ENCODE data around the gene TUBB3. TPM values are rescaled to one million over a fixed set of nuclear protein-coding genes. Genes with fewer than 3 reads are reported as not detected.
"Not testable (repeated sequence)": the region's sequence is repeated elsewhere in the genome, so short reads cannot be mapped to it uniquely, and the experiment has no call there.

TUBB3 gene
- total and polyA plus RNA-seq, 2 experiments from 2014 or later, result 4.6 to 7.5 TPM

DNA sequence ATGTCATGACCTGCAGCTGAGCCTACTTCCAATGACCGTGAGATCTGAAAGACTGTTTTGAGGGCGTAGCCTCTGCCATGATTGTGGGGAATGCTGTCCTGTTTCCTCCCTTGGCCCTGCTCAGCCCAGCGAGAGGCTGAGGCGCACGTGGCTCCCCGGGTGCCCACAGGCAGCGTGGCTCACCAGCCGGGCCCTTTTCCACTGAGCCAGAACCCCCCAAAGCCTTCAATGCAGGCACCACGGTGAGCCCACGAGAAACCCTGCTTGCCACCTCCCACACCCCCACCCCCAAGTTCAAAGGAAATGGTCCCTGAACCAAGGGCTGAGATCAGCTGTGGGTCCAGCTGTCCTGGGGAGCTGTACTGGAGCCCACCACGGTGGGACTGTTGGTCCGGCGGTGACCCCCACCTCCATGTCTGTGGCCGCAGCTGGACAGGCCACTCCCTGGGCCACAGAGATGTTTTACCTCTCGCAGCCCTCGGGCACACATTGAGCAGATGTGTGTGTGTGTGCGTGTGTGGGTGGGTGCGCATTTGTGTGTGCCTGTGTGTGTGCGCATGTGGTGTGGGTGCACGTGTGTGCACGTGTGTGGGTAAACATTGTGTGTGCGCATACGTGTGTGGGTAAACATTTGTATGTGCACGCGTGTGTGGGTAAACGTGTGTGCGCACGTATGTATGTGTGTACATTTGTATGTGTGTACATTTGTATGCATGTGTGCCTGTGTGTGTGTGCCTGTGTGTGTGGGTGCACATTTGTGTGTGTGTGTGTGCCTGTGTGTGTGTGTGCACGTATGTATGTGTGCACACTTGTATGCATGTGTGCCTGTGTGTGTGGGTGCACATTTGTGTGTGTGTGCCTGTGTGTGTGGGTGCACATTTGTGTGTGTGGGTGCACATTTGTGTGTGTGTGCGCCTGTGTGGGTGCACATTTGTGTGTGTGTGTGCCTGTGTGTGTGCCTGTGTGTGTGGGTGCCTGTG, 9.4 kb upstream of the TUBB3 start:
- Histone ChIP-seq H3K27me3 (no peaks in the 10 kb centered on the region), H3K36me3 (peaks cover 5% of the 10 kb centered on the region), H3K4me3 (no peak overlapping the region), H3K27ac (no peak overlapping the region), H3K9me3 (ENCODE audit: low read depth) (no peaks in the 10 kb centered on the region), H3K4me1 (ENCODE audit: low read depth) (no peaks in the 10 kb centered on the region)
- TF ChIP-seq, protein P1, sequence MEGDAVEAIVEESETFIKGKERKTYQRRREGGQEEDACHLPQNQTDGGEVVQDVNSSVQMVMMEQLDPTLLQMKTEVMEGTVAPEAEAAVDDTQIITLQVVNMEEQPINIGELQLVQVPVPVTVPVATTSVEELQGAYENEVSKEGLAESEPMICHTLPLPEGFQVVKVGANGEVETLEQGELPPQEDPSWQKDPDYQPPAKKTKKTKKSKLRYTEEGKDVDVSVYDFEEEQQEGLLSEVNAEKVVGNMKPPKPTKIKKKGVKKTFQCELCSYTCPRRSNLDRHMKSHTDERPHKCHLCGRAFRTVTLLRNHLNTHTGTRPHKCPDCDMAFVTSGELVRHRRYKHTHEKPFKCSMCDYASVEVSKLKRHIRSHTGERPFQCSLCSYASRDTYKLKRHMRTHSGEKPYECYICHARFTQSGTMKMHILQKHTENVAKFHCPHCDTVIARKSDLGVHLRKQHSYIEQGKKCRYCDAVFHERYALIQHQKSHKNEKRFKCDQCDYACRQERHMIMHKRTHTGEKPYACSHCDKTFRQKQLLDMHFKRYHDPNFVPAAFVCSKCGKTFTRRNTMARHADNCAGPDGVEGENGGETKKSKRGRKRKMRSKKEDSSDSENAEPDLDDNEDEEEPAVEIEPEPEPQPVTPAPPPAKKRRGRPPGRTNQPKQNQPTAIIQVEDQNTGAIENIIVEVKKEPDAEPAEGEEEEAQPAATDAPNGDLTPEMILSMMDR (IDR thresholded peaks at IDR 0.05; ENCODE audit: low read depth, low read length), result no peak
- no peak for DNase-seq (ENCODE audit: low read depth in 1 of 2, low spot score in 1 of 2)

- H3K9me3 ChIP-seq (ENCODE audit: low read depth); H3K27me3 ChIP-seq; H3K4me1 ChIP-seq (ENCODE audit: low read depth); DNase-seq (ENCODE audit: low read depth in 1 of 2, low spot score in 1 of 2); H3K36me3 ChIP-seq; H3K4me3 ChIP-seq; H3K27ac ChIP-seq: not testable (repeated sequence)
These were observed 8.4 kb upstream of the TUBB3 start for GRCh38 chr16:89914642-89915285.

GRCh38 chr16:89915303-89916232, 7.6 kb upstream of the TUBB3 start:
- TF ChIP-seq, protein P1 (IDR thresholded peaks at IDR 0.05; ENCODE audit: low read depth, low read length), result no peak

GRCh38 chr16:89917773-89918452, 5.2 kb upstream of the TUBB3 start:
- DNase-seq (ENCODE audit: low read depth in 1 of 2, low spot score in 1 of 2), result peak; percentile 68 to 93
- H3K27ac ChIP-seq, result no peak overlapping the region
- TF ChIP-seq, protein P1 (IDR thresholded peaks at IDR 0.05; ENCODE audit: low read depth, low read length), result no peak
- peaks cover 11% of the 10 kb centered on the region for H3K27me3 ChIP-seq
- H3K36me3 ChIP-seq, result no peaks in the 10 kb centered on the region
- H3K4me1 ChIP-seq (ENCODE audit: low read depth), result no peaks in the 10 kb centered on the region
- no peaks in the 10 kb centered on the region for H3K9me3 ChIP-seq (ENCODE audit: low read depth)
- H3K4me3 ChIP-seq, result peak overlapping the region; percentile 34

More at GRCh38 chr16:89915303-89916232, 7.6 kb upstream of the TUBB3 start:
- H3K27ac ChIP-seq, result no peak overlapping the region
- DNase-seq (ENCODE audit: low read depth in 1 of 2, low spot score in 1 of 2), result no peak
- no peak overlapping the region for H3K4me3 ChIP-seq
- H3K27me3 ChIP-seq, result no peaks in the 10 kb centered on the region
- H3K36me3 ChIP-seq, result peaks cover 3% of the 10 kb centered on the region
- H3K4me1 ChIP-seq (ENCODE audit: low read depth), result no peaks in the 10 kb centered on the region
- no peaks in the 10 kb centered on the region for H3K9me3 ChIP-seq (ENCODE audit: low read depth)

GRCh38 chr16:89918453-89919347, 4.4 kb upstream of the TUBB3 start, which contains the start of gene MC1R:
TSS of gene MC1R (plus strand) at chr16:89918862. CDS start at chr16:89919259, 397 bp downstream.
- Histone ChIP-seq H3K4me3 (peak within 1 kb of the TSS; percentile 34), H3K9me3 (ENCODE audit: low read depth) (no peaks in the 10 kb centered on the region), H3K27me3 (peaks cover 16% of the 10 kb centered on the region), H3K36me3 (no peaks in the 10 kb centered on the region), H3K27ac (no peak within 1 kb of the TSS), H3K4me1 (ENCODE audit: low read depth) (no peaks in the 10 kb centered on the region)
- peak; percentile 63 to 67 for DNase-seq (ENCODE audit: low read depth in 1 of 2, low spot score in 1 of 2)
- TF ChIP-seq, protein P1 (IDR thresholded peaks at IDR 0.05; ENCODE audit: low read depth, low read length), result peak; percentile 65
